Stimulated activated CD8-positive, alpha-beta memory T cell treated with anti-CD3 and anti-CD28 coated beads, Interleukin-12 subunit alpha, Interleukin-12 subunit beta, amount 100 ng/mL, for 24 hours (primary cell): ENCODE results near the gene PRPF31.
"Not testable (repeated sequence)": the region's sequence is repeated elsewhere in the genome, so short reads cannot be mapped to it uniquely, and the experiment has no call there.

ENCODE experiments used
- DNase-seq: peaks from one replicate; pipeline ENCODE4 v3.0.0-alpha.2; 2020; ENCODE audit errors: extremely low read depth

Gene PRPF31

GRCh38 chr19:54164369-54165068 is 49.0 kb downstream of the PRPF31 start:
- peak; percentile 32 for DNase-seq

GRCh38 chr19:54165222-54165621 is 49.7 kb downstream of the PRPF31 start:
- DNase-seq = no peak

- DNase-seq = peak; percentile 74
Measured at GRCh38 chr19:54168174-54168917, 52.8 kb downstream of the PRPF31 start.

- DNase-seq = no peak
Measured at GRCh38 chr19:54169149-54169740, 53.7 kb downstream of the PRPF31 start.

GRCh38 chr19:54171736-54172431 is 56.3 kb downstream of the PRPF31 start:
- not testable (repeated sequence) for DNase-seq

- no peak for DNase-seq
Measured at GRCh38 chr19:54172471-54173358, 57.2 kb downstream of the PRPF31 start, which contains the start of gene TMC4. TSS of gene TMC4 (minus strand) at chr19:54173160. CDS start at chr19:54173117, 43 bp downstream.

- no peak for DNase-seq
Measured at GRCh38 chr19:54173359-54173699, 57.8 kb downstream of the PRPF31 start.

GRCh38 chr19:54173951-54174834 is 58.6 kb downstream of the PRPF31 start:
- DNase-seq = no peak

GRCh38 chr19:54178581-54179261 is 63.2 kb downstream of the PRPF31 start:
- no peak for DNase-seq

- no peak for DNase-seq
Measured at GRCh38 chr19:54179262-54179852, 63.8 kb downstream of the PRPF31 start.

- DNase-seq = no peak
Measured at GRCh38 chr19:54179921-54180461, 64.4 kb downstream of the PRPF31 start.

GRCh38 chr19:54180691-54181091 is 65.1 kb downstream of the PRPF31 start:
- no peak for DNase-seq
